ENCODE data around the gene PTCD2.
A peak's percentile ranks its signal among the peaks of the same experiment; 100 is the strongest.
"Not testable (repeated sequence)": the region's sequence is repeated elsewhere in the genome, so short reads cannot be mapped to it uniquely, and the experiment has no call there.

Gene PTCD2

GRCh38 chr5:72294473-72294872 lies 25.7 kb upstream of the PTCD2 start:
- FAIRE-seq (peak; percentile 74), DNase-seq (ENCODE audit: extremely low spot score, insufficient read length, low read depth) (no peak)

DNA sequence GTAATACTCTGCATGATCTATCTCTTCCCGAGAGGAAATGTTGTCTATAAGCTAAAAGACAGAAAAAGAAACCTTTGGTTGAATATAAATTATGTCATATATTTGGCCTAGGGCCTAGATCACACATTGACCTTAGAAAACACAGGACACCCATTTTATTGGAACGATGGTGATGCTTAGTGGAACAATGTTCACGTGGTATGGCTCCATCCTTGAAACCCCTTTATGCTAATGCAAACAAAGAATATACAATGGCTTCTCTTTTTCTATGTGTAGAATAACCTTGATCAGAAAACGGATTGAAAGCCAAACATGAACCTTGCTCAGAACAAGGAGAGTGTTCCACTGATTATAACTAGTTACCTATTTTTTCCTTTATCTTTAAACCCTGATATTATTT lies 24.6 kb upstream of the PTCD2 start:
- DNase-seq (ENCODE audit: extremely low spot score, insufficient read length, low read depth): no peak
- no peak for FAIRE-seq

DNA sequence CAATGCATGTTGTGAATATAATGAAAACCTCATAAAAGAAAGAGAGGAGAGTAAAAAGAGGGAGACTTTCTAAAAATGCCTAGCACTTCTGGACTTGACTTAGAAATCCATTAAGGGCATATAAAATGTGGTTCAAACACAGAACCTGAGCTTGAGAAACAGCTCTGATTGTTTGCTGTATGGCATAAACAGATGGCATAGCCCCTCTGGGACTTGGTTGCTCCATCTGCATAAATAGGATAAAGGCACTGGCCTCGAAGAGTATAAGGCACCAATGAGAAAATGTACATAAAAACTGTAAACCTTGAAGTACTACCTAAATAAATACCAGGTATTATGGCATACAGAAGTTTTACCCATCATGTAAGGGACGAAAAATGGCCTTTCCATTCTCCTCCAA lies 23.9 kb upstream of the PTCD2 start:
- DNase-seq (ENCODE audit: extremely low spot score, insufficient read length, low read depth): no peak
- FAIRE-seq: peak; percentile 12

- FAIRE-seq: peak; percentile 90
- DNase-seq (ENCODE audit: extremely low spot score, insufficient read length, low read depth): not testable (repeated sequence)
Observed at GRCh38 chr5:72298136-72298535, 22.0 kb upstream of the PTCD2 start.

GRCh38 chr5:72298711-72299110 lies 21.5 kb upstream of the PTCD2 start:
- FAIRE-seq: peak; percentile 53
- DNase-seq (ENCODE audit: extremely low spot score, insufficient read length, low read depth): no peak

DNA sequence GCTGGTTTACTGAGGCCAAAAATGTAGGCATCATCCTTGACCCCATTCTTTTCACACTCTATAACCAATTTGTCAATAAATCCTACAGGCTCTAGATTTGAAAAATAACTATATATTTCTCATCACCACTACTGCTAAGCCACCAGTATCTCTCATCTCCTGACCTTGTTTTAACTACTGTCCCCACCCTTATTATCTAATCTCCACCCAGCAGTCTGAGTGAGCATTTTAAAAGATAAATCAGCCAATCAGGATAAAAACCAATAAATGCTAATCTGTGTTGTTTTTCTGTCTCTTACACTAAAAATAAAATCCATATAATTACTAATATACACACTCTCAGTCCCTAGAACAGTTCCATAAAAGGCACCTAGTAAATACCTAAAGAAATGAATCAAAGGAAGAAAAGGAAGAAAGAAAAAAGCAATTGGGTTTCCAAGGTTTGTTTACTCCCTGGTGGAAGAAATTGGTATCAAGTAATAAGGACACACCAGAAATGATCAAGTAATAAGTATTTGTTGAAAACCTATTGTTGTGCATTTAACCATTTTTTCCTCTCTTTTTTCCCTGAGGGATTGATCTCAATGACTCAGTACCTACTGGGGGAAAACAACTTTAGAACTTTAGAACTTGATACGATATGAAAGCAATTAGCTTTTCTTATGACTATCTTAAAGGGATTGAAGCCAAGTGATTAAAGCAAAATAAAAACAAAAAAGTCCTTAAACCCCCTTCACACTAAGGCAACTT lies 19.4 kb upstream of the PTCD2 start:
- DNase-seq (ENCODE audit: extremely low spot score, insufficient read length, low read depth): no peak

DNA sequence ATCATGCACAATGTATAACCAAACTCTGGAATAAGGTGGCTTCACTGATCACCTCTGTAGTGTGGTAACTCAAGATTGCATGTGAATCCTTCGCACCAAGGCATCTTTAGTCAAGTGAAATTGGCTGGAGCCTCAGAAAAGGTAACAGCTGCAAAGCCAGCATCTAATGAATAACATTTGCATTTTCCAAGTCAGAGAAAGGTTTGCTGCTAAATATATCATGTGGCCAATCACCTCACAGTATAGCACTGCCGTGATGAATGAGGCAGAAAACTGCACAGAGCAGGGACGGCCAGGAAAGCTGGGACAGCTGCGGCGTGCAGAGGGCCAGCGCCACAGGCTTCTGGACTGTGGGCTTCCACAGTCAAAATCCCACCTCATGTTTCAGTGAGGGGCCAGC lies 18.6 kb upstream of the PTCD2 start:
- FAIRE-seq (peak; percentile 90), DNase-seq (ENCODE audit: extremely low spot score, insufficient read length, low read depth) (no peak)

More for the DNA sequence above, 19.4 kb upstream of the PTCD2 start:
- FAIRE-seq: peak; percentile 67

- DNase-seq (ENCODE audit: extremely low spot score, insufficient read length, low read depth): no peak
- FAIRE-seq: no peak
Observed at GRCh38 chr5:72302171-72302570, 18.0 kb upstream of the PTCD2 start.

- DNase-seq (ENCODE audit: extremely low spot score, insufficient read length, low read depth) (no peak), FAIRE-seq (peak; percentile 80)
Observed at GRCh38 chr5:72305194-72306142, 14.7 kb upstream of the PTCD2 start.

GRCh38 chr5:72307573-72307967 lies 12.6 kb upstream of the PTCD2 start:
- DNase-seq (ENCODE audit: extremely low spot score, insufficient read length, low read depth) (no peak), FAIRE-seq (no peak)

DNA sequence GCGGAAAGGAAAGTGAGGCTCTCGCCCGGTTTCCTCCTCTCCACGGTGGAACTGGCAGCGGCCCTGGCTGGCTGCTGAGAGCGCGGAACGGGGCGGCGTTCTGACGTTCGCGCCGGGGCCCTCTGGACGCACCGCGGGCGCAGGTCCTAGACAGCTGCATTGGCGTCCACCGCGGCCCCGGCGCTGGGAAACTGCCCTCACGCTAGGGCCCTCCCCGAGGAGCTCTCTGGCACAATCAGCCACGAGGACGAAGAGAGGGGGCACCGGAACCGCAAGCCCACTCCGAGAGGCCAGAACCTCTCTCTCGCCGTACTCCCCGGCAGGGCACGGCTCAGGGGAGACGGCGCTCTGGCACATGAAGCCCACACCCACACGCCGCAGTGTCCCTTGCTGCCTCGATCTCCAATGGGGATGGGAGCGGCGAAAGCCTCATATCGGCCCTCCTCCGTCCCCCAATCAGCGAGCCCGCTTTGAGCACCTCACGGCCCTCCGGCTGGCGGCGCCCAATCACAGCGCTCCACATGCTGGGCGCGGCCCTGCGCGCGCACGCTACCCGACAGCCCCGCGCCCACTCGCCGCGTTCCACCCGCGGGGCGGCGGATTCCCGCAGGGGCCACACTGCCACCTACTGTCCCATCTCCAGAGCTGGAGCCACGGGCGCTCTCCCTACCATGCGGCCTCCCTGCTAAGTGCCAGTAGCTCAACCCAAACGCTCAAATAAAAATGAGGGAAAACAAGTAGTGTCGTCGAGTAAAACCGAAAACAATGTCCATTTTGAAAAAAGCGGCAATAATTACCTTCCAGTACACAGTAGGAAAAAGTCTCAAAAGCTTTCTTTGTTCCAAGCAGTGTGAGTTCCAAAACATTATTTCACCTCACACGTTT lies 12.0 kb upstream of the PTCD2 start:
- DNase-seq (ENCODE audit: extremely low spot score, insufficient read length, low read depth): peak; percentile 91
- FAIRE-seq: peak; percentile 99

- no peak for FAIRE-seq
- DNase-seq (ENCODE audit: extremely low spot score, insufficient read length, low read depth): no peak
Observed at GRCh38 chr5:72308853-72309191, 11.4 kb upstream of the PTCD2 start.

DNA sequence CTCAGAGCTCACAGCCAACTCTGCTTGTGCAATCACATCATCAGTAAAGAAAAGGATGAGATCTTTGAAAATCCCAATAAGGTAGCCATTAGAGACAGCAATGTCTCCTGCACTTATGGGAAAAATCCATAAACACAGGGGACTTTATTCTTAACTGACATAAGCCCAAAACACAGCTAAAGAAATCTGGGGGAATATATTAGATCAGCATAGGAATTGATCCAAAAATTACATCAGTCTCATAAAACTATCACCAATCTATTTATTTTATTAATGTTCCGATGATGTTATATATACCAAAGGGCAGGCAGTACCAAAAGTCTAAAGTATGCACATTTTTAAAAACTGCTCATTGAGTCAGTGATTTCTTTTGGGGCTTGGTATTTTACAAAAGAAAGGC lies 7.0 kb upstream of the PTCD2 start:
- DNase-seq (ENCODE audit: extremely low spot score, insufficient read length, low read depth): no peak
- no peak for FAIRE-seq

DNA sequence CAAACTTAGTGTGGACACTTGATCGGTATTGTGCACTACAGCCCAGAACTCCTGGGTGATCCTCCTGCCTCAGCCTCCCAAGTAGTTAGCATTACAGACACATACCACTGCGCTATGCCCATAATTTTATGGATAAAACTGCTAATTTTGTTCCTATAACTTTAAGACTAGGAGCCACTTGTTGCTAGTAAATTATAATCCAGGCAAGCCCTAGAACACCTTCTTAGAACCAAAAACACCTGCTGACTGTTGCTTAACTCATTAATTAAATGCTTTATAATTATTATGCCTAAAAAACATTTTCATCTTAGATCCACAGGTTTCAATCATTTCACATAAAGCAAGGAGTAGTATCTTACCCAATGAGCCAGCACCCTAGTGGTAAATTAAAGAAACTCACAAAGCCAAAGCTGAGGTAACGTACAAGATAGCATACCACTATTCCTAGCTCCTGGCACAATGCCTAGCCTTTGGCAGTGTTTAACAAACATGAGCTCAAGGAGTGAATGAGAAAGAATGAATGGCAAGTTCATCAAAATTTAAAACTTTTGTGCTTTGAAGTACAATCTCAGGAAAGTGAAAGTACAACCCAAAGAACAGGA lies 5.5 kb upstream of the PTCD2 start:
- DNase-seq (ENCODE audit: extremely low spot score, insufficient read length, low read depth) (no peak), FAIRE-seq (no peak)

- FAIRE-seq; DNase-seq (ENCODE audit: extremely low spot score, insufficient read length, low read depth): not testable (repeated sequence)
Observed at GRCh38 chr5:72319435-72319975, 668 bp upstream of the PTCD2 start.

DNA sequence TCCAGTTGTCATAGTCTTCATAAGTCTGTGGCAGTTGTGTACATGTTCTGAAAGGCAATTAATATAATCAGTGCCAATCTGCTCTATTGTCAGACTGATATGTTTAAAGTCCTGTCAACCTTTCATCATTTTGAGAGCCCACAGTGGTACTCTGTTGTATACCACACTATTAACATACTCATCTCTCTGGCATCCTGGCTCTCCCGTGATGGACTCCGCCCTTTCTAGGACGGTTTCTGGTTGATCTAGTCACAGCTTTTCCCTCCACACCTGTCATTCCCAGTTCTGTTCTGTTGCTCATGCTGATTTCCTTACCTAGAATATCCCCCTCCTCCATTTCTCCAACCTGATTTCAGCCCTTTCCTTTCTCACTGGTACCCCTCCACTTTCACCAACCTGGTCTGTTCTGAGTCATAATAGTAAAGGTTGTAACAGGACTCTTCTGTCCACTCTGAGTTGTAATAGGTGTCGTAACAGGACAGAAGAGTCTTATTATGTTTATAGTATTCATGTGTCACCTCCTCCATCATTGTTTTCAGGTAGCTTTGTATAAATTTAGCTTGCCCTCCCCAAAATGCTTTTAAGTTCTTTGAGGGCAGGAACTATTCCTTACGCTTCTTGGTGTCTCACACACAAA lies 4.1 kb downstream of the PTCD2 start:
- FAIRE-seq (no peak), DNase-seq (ENCODE audit: extremely low spot score, insufficient read length, low read depth) (no peak)

- DNase-seq (ENCODE audit: extremely low spot score, insufficient read length, low read depth) (no peak), FAIRE-seq (no peak)
Observed at GRCh38 chr5:72325566-72326305, 5.6 kb downstream of the PTCD2 start.

DNA sequence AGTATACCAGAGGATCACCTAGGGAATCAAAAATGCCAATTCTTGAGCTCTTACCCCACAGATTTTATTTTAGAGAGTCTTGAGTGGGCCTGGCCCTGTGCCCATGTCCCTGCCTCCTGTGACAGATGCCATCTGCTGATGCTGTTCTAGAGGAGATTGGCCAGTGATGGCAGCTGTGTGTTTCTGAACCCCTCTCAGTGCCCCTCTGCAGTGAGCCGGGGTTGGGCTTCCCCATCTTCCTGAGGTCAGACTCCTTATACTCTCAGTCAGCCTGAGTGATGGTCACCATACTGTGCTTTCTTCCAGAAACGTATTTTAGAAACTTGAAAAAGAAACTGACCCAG lies 6.1 kb downstream of the PTCD2 start:
- FAIRE-seq: no peak
- DNase-seq (ENCODE audit: extremely low spot score, insufficient read length, low read depth): no peak

DNA sequence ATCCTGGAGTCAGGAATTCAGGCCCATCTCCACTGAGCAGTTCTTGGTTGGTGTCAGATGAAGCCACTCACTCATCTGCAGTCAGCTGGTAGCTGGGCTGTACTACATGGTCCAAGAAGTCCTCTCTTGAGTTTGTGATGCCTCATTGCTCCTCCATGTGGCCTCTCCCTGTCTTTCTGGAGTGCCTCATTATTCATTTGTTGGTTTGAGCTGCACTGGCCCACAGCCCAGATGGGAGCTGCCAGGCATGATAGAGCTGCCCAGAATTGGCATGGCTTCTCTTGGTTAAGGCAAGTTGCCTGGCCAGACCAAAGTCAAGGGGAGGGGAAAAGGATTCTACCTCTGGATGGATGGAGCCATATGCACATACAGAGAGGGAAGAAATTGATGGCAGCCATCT lies 8.0 kb downstream of the PTCD2 start:
- no peak for FAIRE-seq
- no peak for DNase-seq (ENCODE audit: extremely low spot score, insufficient read length, low read depth)

Measured in GM18507 (cell line).